HG02588 (cell line): ENCODE data around the gene KCTD17.

ENCODE experiments used
- ATAC-seq: cut with Tn5 transposase; IDR thresholded peaks from one replicate; pipeline ENCODE4 v1.9.1; 2021; ENCODE audit warnings: mild to moderate bottlenecking, moderate library complexity; ENCODE audit not compliant: unreplicated experiment

The KCTD17 gene

GRCh38 chr22:37036655-37037377 lies 14.7 kb upstream of the KCTD17 start:
- ATAC-seq = no peak

- ATAC-seq = no peak
Observed at GRCh38 chr22:37037669-37038068, 13.9 kb upstream of the KCTD17 start.

GRCh38 chr22:37039466-37039865 lies 12.1 kb upstream of the KCTD17 start:
- ATAC-seq = no peak

- ATAC-seq = no peak
Observed at GRCh38 chr22:37043209-37043827, 8.2 kb upstream of the KCTD17 start.

- no peak for ATAC-seq
Observed at GRCh38 chr22:37043828-37044538, 7.6 kb upstream of the KCTD17 start.

GRCh38 chr22:37044634-37045625 lies 6.6 kb upstream of the KCTD17 start:
- ATAC-seq = no peak

- ATAC-seq = no peak
Observed at GRCh38 chr22:37045958-37046357, 5.6 kb upstream of the KCTD17 start.

GRCh38 chr22:37046589-37046988 lies 5.0 kb upstream of the KCTD17 start:
- no peak for ATAC-seq

- no peak for ATAC-seq
Observed at GRCh38 chr22:37047006-37047405, 4.5 kb upstream of the KCTD17 start.

GRCh38 chr22:37048133-37048532 lies 3.4 kb upstream of the KCTD17 start:
- no peak for ATAC-seq

GRCh38 chr22:37049224-37049623 lies 2.3 kb upstream of the KCTD17 start:
- ATAC-seq = no peak

- ATAC-seq = no peak
Observed at GRCh38 chr22:37050913-37051312, 629 bp upstream of the KCTD17 start.

GRCh38 chr22:37052386-37053309 lies 1.1 kb downstream of the KCTD17 start:
- no peak for ATAC-seq

- ATAC-seq = no peak
Observed at GRCh38 chr22:37053310-37054055, 1.9 kb downstream of the KCTD17 start.

GRCh38 chr22:37054056-37054395 lies 2.5 kb downstream of the KCTD17 start:
- no peak for ATAC-seq

GRCh38 chr22:37054600-37055365 lies 3.2 kb downstream of the KCTD17 start:
- no peak for ATAC-seq

- ATAC-seq = no peak
Observed at GRCh38 chr22:37056246-37056645, 4.7 kb downstream of the KCTD17 start.

- ATAC-seq = no peak
Observed at GRCh38 chr22:37057226-37057625, 5.7 kb downstream of the KCTD17 start.
